Right atrium auricular region (tissue), 2 donors: ENCODE data around the gene MYL4. TPM values are rescaled to one million over a fixed set of nuclear protein-coding genes. Genes with fewer than 3 reads are reported as not detected.

Experiments used
- DNase-seq: peaks from one replicate; pipeline ENCODE4 v3.0.0-alpha.2; 2019; ENCODE audit warnings: low spot score
- H3K27ac ChIP-seq, 2 donors: fragments of 200-600 bp; sonication (generic); 1 replicate in 1 of 2; 2 replicates in 1 of 2; pipeline ENCODE4 v1.5.1; 2016 to 2019
- H3K27me3 ChIP-seq, 2 donors: fragments of 200-600 bp; sonication (generic); one replicate each; pipeline versions ENCODE4 v1.5.1 to v1.6.0; 2017 to 2019
- H3K36me3 ChIP-seq: fragments of 200-600 bp; sonication (generic); one replicate; pipeline ENCODE4 v1.5.1; 2016
- H3K4me1 ChIP-seq, 2 donors: fragments of 200-600 bp; sonication (generic); one replicate each; pipeline versions ENCODE4 v1.5.1 to v1.6.0; 2017 to 2019
- H3K4me3 ChIP-seq, 2 donors: fragments of 200-600 bp; sonication (generic); 1 replicate in 1 of 2; 2 replicates in 1 of 2; pipeline ENCODE4 v1.5.1; 2017 to 2019; ENCODE audit warnings: mild to moderate bottlenecking in 1 of 2, moderate library complexity in 1 of 2
- H3K9me3 ChIP-seq, 2 donors: fragments of 200-600 bp; sonication (generic); one replicate each; pipeline ENCODE4 v1.5.1; 2019
- CTCF ChIP-seq, 2 donors: fragments of 200-600 bp; sonication (generic); IDR thresholded peaks; one replicate each; pipeline ENCODE4 v1.5.1; 2019; ENCODE audit warnings: antibody characterized with exemption in 2 of 2
- total RNA-seq, 2 donors: library from RNA; depleted of rRNA; stranded (reverse); fragments of >200 nt; gene quantifications; one replicate each; pipeline ENCODE4 v1.1.0, GENCODE V29; 2016

The MYL4 gene
- total RNA-seq, 2 donors from 2014 or later = 3,895 to 5,829 TPM

DNA sequence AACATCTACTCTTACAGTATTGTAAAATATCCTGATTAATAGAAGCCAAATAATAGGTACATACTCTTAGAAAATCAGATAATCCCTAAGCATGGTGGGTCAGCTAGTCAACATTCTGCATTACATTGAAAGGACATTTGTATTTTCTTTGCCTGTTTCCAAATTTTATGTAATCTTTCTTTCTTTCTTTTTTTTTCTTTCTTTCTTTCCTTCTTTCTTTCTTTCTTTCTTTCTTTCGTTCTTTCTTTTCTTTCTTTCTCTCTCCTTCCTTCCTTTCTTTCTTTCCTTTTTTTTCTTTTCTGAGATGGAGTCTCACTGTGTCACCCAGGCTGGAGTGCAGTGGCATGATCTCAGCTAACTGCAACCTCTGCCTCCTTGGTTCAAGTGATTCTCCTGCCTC, 63.3 kb downstream of the MYL4 start:
- no peak overlapping the region for H3K4me3 ChIP-seq
- TF ChIP-seq CTCF (IDR thresholded peaks at IDR 0.05) = no peak
- H3K4me1 ChIP-seq = peaks cover 0 to 36% of the 10 kb centered on the region in 2 donors
- no peaks in the 10 kb centered on the region for H3K9me3 ChIP-seq
- H3K27me3 ChIP-seq = no peaks in the 10 kb centered on the region
- DNase-seq = no peak
- no peaks in the 10 kb centered on the region for H3K36me3 ChIP-seq
- no peak overlapping the region for H3K27ac ChIP-seq

- DNase-seq = no peak
- Histone ChIP-seq H3K27ac (no peak overlapping the region), H3K27me3 (no peaks in the 10 kb centered on the region), H3K4me1 (peaks cover 0 to 43% of the 10 kb centered on the region in 2 donors), H3K4me3 (no peak overlapping the region), H3K36me3 (no peaks in the 10 kb centered on the region), H3K9me3 (no peaks in the 10 kb centered on the region)
- no peak for TF ChIP-seq CTCF (IDR thresholded peaks at IDR 0.05)
Measured at GRCh38 chr17:47273245-47273644, 64.1 kb downstream of the MYL4 start.

Other genes starting within 250 kb of the MYL4 start
- not detected for gene RPRML, start 230.1 kb upstream of the MYL4 start, total RNA-seq
- 10 to 100 TPM; 39.3 to 46.6 TPM for gene CDC27, start 20.1 kb upstream of the MYL4 start, total RNA-seq
- gene ITGB3, start 44.5 kb downstream of the MYL4 start, total RNA-seq = 10 to 100 TPM in 1 of 2 donors, 1 to 10 TPM in 1; 3.0 to 13.6 TPM
- gene EFCAB13, start 114.6 kb downstream of the MYL4 start, total RNA-seq = 10 to 100 TPM in 1 of 2 donors, 1 to 10 TPM in 1; 2.8 to 10.1 TPM